HG03442 (cell line): ENCODE results near the gene NCOA7.
"Not testable (repeated sequence)": the region's sequence is repeated elsewhere in the genome, so short reads cannot be mapped to it uniquely, and the experiment has no call there.

Experiments used
- ATAC-seq: cut with Tn5 transposase; IDR thresholded peaks from one replicate; pipeline ENCODE4 v1.9.1; 2021; ENCODE audit warnings: mild to moderate bottlenecking, moderate library complexity; ENCODE audit not compliant: unreplicated experiment

NCOA7 gene

GRCh38 chr6:125791151-125791819, 525 bp downstream of the NCOA7 start:
- ATAC-seq = peak; percentile 33

- no peak for ATAC-seq
These were observed 1.0 kb downstream of the NCOA7 start for GRCh38 chr6:125791820-125792165.

- no peak for ATAC-seq
These were observed 1.4 kb downstream of the NCOA7 start for GRCh38 chr6:125792172-125792571.

GRCh38 chr6:125792680-125793079, 1.9 kb downstream of the NCOA7 start:
- no peak for ATAC-seq

- ATAC-seq = no peak
These were observed 2.5 kb downstream of the NCOA7 start for GRCh38 chr6:125793280-125793679.

- ATAC-seq = no peak
These were observed 3.1 kb downstream of the NCOA7 start for GRCh38 chr6:125793863-125794262.

- no peak for ATAC-seq
These were observed 3.8 kb downstream of the NCOA7 start for GRCh38 chr6:125794342-125795137.

- ATAC-seq = no peak
These were observed 4.5 kb downstream of the NCOA7 start for GRCh38 chr6:125795301-125795700.

GRCh38 chr6:125797120-125797885, 6.5 kb downstream of the NCOA7 start:
- no peak for ATAC-seq

GRCh38 chr6:125797886-125798444, 7.2 kb downstream of the NCOA7 start:
- no peak for ATAC-seq

- ATAC-seq = peak; percentile 85
These were observed 8.2 kb downstream of the NCOA7 start for GRCh38 chr6:125798734-125799508.

- ATAC-seq = no peak
These were observed 11.6 kb downstream of the NCOA7 start for GRCh38 chr6:125802383-125802782.

- ATAC-seq = peak; percentile 20
These were observed 12.2 kb downstream of the NCOA7 start for GRCh38 chr6:125802943-125803377.

GRCh38 chr6:125804264-125804663, 13.5 kb downstream of the NCOA7 start:
- peak; percentile 57 for ATAC-seq

GRCh38 chr6:125804866-125805425, 14.2 kb downstream of the NCOA7 start:
- ATAC-seq = not testable (repeated sequence)

- ATAC-seq = no peak
These were observed 16.1 kb downstream of the NCOA7 start for GRCh38 chr6:125806813-125807212.

GRCh38 chr6:125807293-125807692, 16.5 kb downstream of the NCOA7 start:
- peak; percentile 44 for ATAC-seq

GRCh38 chr6:125808060-125808459, 17.3 kb downstream of the NCOA7 start:
- ATAC-seq = no peak

GRCh38 chr6:125808591-125808990, 17.8 kb downstream of the NCOA7 start:
- ATAC-seq = no peak

GRCh38 chr6:125809570-125810170, 18.9 kb downstream of the NCOA7 start:
- ATAC-seq = no peak
